GM19351 (cell line): Measurements from ENCODE around the gene CNGA4.
"Not testable (repeated sequence)": the region's sequence is repeated elsewhere in the genome, so short reads cannot be mapped to it uniquely, and the experiment has no call there.

Source experiments
- ATAC-seq: cut with Tn5 transposase; IDR thresholded peaks from one replicate; pipeline ENCODE4 v1.9.1; 2021; ENCODE audit warnings: mild to moderate bottlenecking, moderate library complexity; ENCODE audit not compliant: unreplicated experiment

Gene CNGA4

GRCh38 chr11:6260207-6260726, 21.4 kb downstream of the CNGA4 start:
- ATAC-seq: no peak

- ATAC-seq: no peak
Measured at GRCh38 chr11:6263662-6264061, 24.8 kb downstream of the CNGA4 start.

GRCh38 chr11:6268820-6269219, 29.9 kb downstream of the CNGA4 start:
- ATAC-seq: no peak

GRCh38 chr11:6269994-6270393, 31.1 kb downstream of the CNGA4 start:
- no peak for ATAC-seq

- no peak for ATAC-seq
Measured at GRCh38 chr11:6270584-6271246, 31.8 kb downstream of the CNGA4 start.

GRCh38 chr11:6271598-6271997, 32.7 kb downstream of the CNGA4 start:
- no peak for ATAC-seq

GRCh38 chr11:6273188-6273587, 34.3 kb downstream of the CNGA4 start:
- no peak for ATAC-seq

GRCh38 chr11:6280809-6281208, 41.9 kb downstream of the CNGA4 start:
- not testable (repeated sequence) for ATAC-seq

- ATAC-seq: no peak
Measured at GRCh38 chr11:6283453-6284023, 44.6 kb downstream of the CNGA4 start.

GRCh38 chr11:6284250-6284649, 45.4 kb downstream of the CNGA4 start:
- ATAC-seq: no peak

GRCh38 chr11:6285019-6285418, 46.1 kb downstream of the CNGA4 start:
- no peak for ATAC-seq
